Activated effector memory CD4-positive, alpha-beta T cell treated with Interleukin-2 at 50 U/mL for 16 hours (primary cell): ENCODE measurements around the gene CCDC92.

Experiments used
- DNase-seq: peaks from one replicate; pipeline ENCODE4 v3.0.0-alpha.2; 2020

Gene CCDC92

GRCh38 chr12:123972457-123973401 lies at the start of gene CCDC92, which contains the start of gene ZNF664:
Gene CCDC92 (minus strand): TSS chr12:123972831. CDS start chr12:123944305, 28,526 bp downstream.
Gene ZNF664 (plus strand): TSS chr12:123973215. CDS start chr12:124012145, 38,930 bp downstream.
- DNase-seq = peak; percentile 96

- no peak for DNase-seq
Measured at GRCh38 chr12:124022161-124022560, 49.5 kb upstream of the CCDC92 start.

GRCh38 chr12:124021007-124021406 lies 48.4 kb upstream of the CCDC92 start:
- DNase-seq = no peak

DNA sequence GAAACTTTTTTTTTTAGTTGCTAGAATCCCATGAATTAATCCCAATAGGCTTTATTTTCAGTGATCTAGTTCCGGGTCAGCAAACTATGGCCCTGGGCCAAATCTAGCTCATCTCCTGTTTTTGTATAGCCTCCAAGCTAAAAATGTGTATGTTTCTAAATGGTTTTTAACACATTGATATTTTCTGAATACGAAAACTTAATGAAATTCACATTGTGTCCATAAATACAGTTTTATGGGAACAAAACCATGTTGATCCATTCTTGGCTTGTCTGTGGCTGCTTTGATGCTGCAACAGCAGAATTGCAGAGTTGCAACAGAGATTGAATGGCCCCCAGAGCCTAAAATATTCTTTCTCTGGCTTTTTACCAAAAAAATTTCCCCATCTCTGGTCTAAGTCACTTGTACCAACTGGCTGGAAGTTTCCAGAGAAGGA lies 47.9 kb upstream of the CCDC92 start:
- no peak for DNase-seq

- no peak for DNase-seq
Measured at GRCh38 chr12:124019115-124019514, 46.5 kb upstream of the CCDC92 start.

DNA sequence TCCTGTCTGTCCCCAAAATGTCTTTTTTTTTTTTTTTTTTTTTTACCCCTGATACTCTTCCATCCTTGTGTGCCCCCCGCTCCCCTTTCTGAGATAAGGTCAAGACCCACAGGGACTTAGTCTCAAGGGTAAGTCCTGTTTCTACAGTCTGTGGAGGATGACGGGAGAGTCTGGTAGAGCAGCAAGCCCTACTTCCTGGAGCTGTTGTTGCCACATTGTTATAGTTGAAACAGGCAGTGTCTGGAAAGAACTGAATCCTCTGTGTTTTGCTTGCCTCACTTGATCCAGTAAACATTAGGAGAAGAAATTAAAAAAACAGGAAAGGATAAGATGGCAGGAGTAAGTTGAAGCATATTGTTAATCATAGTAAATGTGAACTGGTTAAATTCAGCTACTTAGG lies 45.9 kb upstream of the CCDC92 start:
- no peak for DNase-seq

GRCh38 chr12:124017064-124017463 lies 44.4 kb upstream of the CCDC92 start:
- DNase-seq = no peak

DNA sequence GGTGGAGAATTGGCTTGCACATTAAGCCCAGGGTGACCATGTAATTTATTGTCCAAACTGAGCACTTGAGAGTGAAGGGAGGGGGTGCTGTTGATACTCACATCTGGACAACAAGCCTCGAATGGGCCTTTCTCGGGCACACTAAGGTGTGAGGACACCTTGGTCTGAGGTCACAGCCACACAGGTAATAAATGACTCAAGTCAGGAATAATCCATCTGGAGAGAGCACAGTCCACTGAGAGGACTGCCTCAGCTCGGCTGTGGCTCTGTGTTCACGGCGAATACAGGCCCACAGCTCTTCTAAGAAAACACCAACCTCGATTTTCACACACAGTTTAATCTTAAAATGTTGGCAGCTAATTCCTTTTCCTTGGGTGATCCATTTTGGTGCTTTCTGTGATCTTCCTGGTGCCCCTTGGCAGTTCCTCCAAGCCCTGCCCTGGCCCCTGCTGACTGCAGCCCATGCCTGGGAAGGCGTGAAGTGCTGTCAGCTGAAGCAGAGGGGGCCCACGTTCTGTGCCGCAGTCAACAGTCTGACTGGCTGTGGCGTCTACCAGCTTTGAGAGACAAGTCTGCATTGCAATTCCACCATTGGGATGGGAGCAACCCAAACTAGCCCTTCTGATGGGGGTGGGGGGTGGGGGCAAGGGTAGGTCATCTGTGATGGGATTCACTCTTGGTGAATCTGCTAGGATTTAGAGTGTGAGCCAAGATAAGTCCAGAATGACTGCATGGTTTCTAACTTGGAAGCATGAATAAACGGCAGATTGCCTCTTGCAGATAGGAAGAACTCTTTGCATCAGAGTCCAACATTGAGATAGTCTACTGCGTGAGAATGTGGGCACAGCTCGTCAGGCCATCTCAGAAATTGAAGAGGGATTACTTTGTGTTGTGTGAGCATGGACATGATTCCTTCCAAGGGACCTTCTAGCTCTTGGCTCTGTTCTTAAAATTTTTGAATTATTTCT lies 43.1 kb upstream of the CCDC92 start:
- no peak for DNase-seq

- DNase-seq = no peak
Measured at GRCh38 chr12:124013073-124013472, 40.4 kb upstream of the CCDC92 start.

- DNase-seq = no peak
Measured at GRCh38 chr12:124011435-124012115, 38.9 kb upstream of the CCDC92 start.

DNA sequence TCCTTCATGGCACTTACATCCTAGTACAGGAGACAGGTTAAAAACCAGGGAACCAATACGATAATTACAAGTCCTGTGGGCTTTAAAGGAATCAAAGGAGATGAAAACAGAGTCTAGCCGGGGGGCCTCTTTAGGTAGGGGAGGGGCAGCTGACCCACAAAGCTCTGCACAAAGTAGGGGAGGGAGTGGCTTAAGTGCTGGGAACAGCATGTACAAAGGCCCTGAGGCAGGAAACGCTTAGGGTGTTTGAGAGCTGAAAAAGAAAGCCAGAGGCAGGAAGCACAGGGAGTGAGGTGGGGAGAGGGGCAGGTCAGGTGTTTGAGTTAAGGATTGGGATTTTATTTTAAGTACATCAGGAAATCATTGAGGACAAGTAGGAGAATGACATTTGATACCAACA lies 38.1 kb upstream of the CCDC92 start:
- no peak for DNase-seq

DNA sequence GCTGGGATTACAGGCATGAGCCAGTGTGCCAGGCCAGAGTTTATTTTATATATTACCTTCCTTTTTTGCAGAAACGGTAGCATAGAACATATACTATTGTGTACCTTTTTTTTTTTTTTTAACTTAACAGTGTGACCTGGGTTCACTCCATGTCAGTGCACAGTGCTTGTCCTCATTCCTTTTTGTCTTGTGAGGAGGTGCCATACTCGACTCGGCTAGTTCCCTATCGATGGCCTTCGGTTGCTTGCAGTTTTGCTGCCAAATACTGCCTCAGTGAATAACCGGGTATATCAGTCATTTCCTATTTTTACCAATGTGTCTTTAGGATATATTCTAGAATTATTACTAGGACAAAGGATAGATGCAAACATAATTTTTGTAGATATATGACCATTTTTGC lies 37.1 kb upstream of the CCDC92 start:
- no peak for DNase-seq

GRCh38 chr12:124008595-124008994 lies 36.0 kb upstream of the CCDC92 start:
- DNase-seq = no peak

GRCh38 chr12:124007826-124008570 lies 35.4 kb upstream of the CCDC92 start:
- no peak for DNase-seq

- DNase-seq = no peak
Measured at GRCh38 chr12:124006846-124007713, 34.4 kb upstream of the CCDC92 start.

- no peak for DNase-seq
Measured at GRCh38 chr12:124006085-124006845, 33.6 kb upstream of the CCDC92 start.

GRCh38 chr12:124004233-124004875 lies 31.7 kb upstream of the CCDC92 start:
- no peak for DNase-seq

GRCh38 chr12:124002654-124003053 lies 30.0 kb upstream of the CCDC92 start:
- no peak for DNase-seq

DNA sequence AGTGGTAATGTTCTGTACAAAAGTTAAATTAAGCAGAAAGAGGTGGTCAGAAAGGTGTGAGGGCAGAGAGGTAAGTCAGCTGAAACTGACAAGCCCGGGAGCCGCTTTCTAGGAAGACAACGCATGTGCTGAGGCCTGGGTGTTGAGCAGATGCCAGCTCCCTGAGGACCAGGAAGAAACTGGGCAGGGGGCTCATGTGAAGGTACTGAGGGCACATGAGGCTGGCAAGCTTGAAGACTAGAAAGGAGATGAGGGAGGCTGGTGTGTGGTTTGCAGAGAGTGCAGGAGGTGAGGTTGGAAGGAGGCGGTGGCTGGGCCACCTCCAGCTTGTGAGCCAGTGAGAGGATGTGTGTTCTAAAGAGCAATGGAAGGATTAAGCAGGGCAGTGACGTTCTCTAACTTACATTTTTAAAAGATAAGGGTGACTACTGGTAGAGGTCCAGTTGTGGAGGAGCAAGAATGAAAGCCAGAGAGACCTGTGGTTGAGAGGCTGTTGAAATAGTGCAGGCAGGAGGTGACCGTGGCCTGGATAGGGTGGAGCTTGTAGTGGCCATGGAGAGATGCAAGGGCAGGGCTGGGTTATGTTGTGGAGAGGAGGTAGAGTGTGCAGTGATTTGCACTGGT lies 29.5 kb upstream of the CCDC92 start:
- DNase-seq = no peak
